ENCODE data around the gene MLN.

Gene MLN

GRCh38 chr6:33827546-33828451, 24.0 kb upstream of the MLN start:
- no peaks in the 10 kb centered on the region for H3K36me3 Mint-ChIP-seq
- DNase-seq (ENCODE audit: low spot score in 2 of 2) (no peak), ATAC-seq (no peak)
- H3K4me1 Mint-ChIP-seq = peaks cover 5% of the 10 kb centered on the region
- H3K27ac Mint-ChIP-seq = no peak overlapping the region
- no peak overlapping the region for H3K4me3 Mint-ChIP-seq
- no peaks in the 10 kb centered on the region for H3K9me3 Mint-ChIP-seq

GRCh38 chr6:33826537-33826936, 22.7 kb upstream of the MLN start:
- H3K9me3 Mint-ChIP-seq = no peaks in the 10 kb centered on the region
- ATAC-seq = no peak
- peaks cover 5% of the 10 kb centered on the region for H3K4me1 Mint-ChIP-seq
- no peak for DNase-seq (ENCODE audit: low spot score in 2 of 2)
- H3K36me3 Mint-ChIP-seq = no peaks in the 10 kb centered on the region
- no peak overlapping the region for H3K4me3 Mint-ChIP-seq
- H3K27ac Mint-ChIP-seq = no peak overlapping the region

- no peak overlapping the region for H3K27ac Mint-ChIP-seq
- DNase-seq (ENCODE audit: low spot score in 2 of 2) (no peak), ATAC-seq (no peak)
- no peaks in the 10 kb centered on the region for H3K36me3 Mint-ChIP-seq
- H3K4me1 Mint-ChIP-seq = peaks cover 6% of the 10 kb centered on the region
- no peak overlapping the region for H3K4me3 Mint-ChIP-seq
- no peaks in the 10 kb centered on the region for H3K9me3 Mint-ChIP-seq
Measured at GRCh38 chr6:33824461-33825154, 20.8 kb upstream of the MLN start.

GRCh38 chr6:33823806-33824205, 20.0 kb upstream of the MLN start:
- Mint-ChIP-seq H3K9me3 (no peaks in the 10 kb centered on the region), H3K36me3 (no peaks in the 10 kb centered on the region), H3K4me1 (peaks cover 6% of the 10 kb centered on the region), H3K4me3 (no peak overlapping the region), H3K27ac (no peak overlapping the region)
- ATAC-seq (no peak), DNase-seq (ENCODE audit: low spot score in 2 of 2) (no peak)

- no peak for ATAC-seq
- Mint-ChIP-seq H3K4me3 (no peak overlapping the region), H3K9me3 (no peaks in the 10 kb centered on the region), H3K36me3 (no peaks in the 10 kb centered on the region), H3K4me1 (peaks cover 6% of the 10 kb centered on the region), H3K27ac (no peak overlapping the region)
- DNase-seq (ENCODE audit: low spot score in 2 of 2) = no peak
Measured at GRCh38 chr6:33822575-33823395, 19.0 kb upstream of the MLN start.

GRCh38 chr6:33820784-33821520, 17.1 kb upstream of the MLN start:
- Mint-ChIP-seq H3K36me3 (no peaks in the 10 kb centered on the region), H3K9me3 (no peaks in the 10 kb centered on the region), H3K4me1 (peaks cover 6% of the 10 kb centered on the region), H3K4me3 (no peak overlapping the region), H3K27ac (no peak overlapping the region)
- ATAC-seq = no peak
- no peak for DNase-seq (ENCODE audit: low spot score in 2 of 2)

- H3K4me1 Mint-ChIP-seq = peaks cover 6% of the 10 kb centered on the region
- DNase-seq (ENCODE audit: low spot score in 2 of 2) = no peak
- ATAC-seq = no peak
- no peak overlapping the region for H3K27ac Mint-ChIP-seq
- H3K4me3 Mint-ChIP-seq = no peak overlapping the region
- H3K9me3 Mint-ChIP-seq = no peaks in the 10 kb centered on the region
- peaks cover 3% of the 10 kb centered on the region for H3K36me3 Mint-ChIP-seq
Measured at GRCh38 chr6:33820243-33820642, 16.4 kb upstream of the MLN start.

- ATAC-seq = no peak
- Mint-ChIP-seq H3K27ac (no peak overlapping the region), H3K4me3 (no peak overlapping the region), H3K36me3 (peaks cover 5% of the 10 kb centered on the region), H3K4me1 (peaks cover 6% of the 10 kb centered on the region), H3K9me3 (no peaks in the 10 kb centered on the region)
- DNase-seq (ENCODE audit: low spot score in 2 of 2) = no peak
Measured at GRCh38 chr6:33819021-33819420, 15.2 kb upstream of the MLN start.

GRCh38 chr6:33818293-33818692, 14.5 kb upstream of the MLN start:
- H3K4me1 Mint-ChIP-seq = peaks cover 6% of the 10 kb centered on the region

GRCh38 chr6:33817489-33817888, 13.7 kb upstream of the MLN start:
- DNase-seq (ENCODE audit: low spot score in 2 of 2) (no peak), ATAC-seq (no peak)
- Mint-ChIP-seq H3K36me3 (peaks cover 5% of the 10 kb centered on the region), H3K9me3 (no peaks in the 10 kb centered on the region), H3K4me3 (no peak overlapping the region), H3K4me1 (peaks cover 6% of the 10 kb centered on the region), H3K27ac (no peak overlapping the region)

More at GRCh38 chr6:33818293-33818692, 14.5 kb upstream of the MLN start:
- peaks cover 5% of the 10 kb centered on the region for H3K36me3 Mint-ChIP-seq
- H3K9me3 Mint-ChIP-seq = no peaks in the 10 kb centered on the region
- H3K4me3 Mint-ChIP-seq = no peak overlapping the region
- no peak for ATAC-seq
- no peak overlapping the region for H3K27ac Mint-ChIP-seq
- no peak for DNase-seq (ENCODE audit: low spot score in 2 of 2)

GRCh38 chr6:33816911-33817310, 13.1 kb upstream of the MLN start:
- no peak overlapping the region for H3K4me3 Mint-ChIP-seq
- H3K9me3 Mint-ChIP-seq = no peaks in the 10 kb centered on the region
- peaks cover 6% of the 10 kb centered on the region for H3K4me1 Mint-ChIP-seq
- no peak overlapping the region for H3K27ac Mint-ChIP-seq
- H3K36me3 Mint-ChIP-seq = peaks cover 5% of the 10 kb centered on the region
- DNase-seq (ENCODE audit: low spot score in 2 of 2) (no peak), ATAC-seq (no peak)

GRCh38 chr6:33815854-33816253, 12.1 kb upstream of the MLN start:
- Mint-ChIP-seq H3K4me3 (no peak overlapping the region), H3K4me1 (peaks cover 2% of the 10 kb centered on the region), H3K9me3 (no peaks in the 10 kb centered on the region), H3K36me3 (peaks cover 5% of the 10 kb centered on the region), H3K27ac (no peak overlapping the region)
- no peak for ATAC-seq
- DNase-seq (ENCODE audit: low spot score in 2 of 2) = no peak

GRCh38 chr6:33813990-33814985, 10.5 kb upstream of the MLN start:
- Mint-ChIP-seq H3K9me3 (no peaks in the 10 kb centered on the region), H3K4me3 (no peak overlapping the region), H3K27ac (no peak overlapping the region), H3K4me1 (no peaks in the 10 kb centered on the region), H3K36me3 (peaks cover 5% of the 10 kb centered on the region)
- ATAC-seq = no peak
- DNase-seq (ENCODE audit: low spot score in 2 of 2) = no peak

All from stimulated activated effector memory CD8-positive, alpha-beta T cell treated with anti-CD3 and anti-CD28 coated beads, Interleukin-12 subunit alpha, Interleukin-12 subunit beta, amount 100 ng/mL, for 72 hours (primary cell).